SK-N-SH (cell line): Measurements from ENCODE around the gene MRPS33.

Source experiments
- POLR2AphosphoS5 ChIP-seq: IDR thresholded peaks from 2 replicates; pipeline ENCODE4 v1.6.1; 2012; ENCODE audit warnings: low read depth, low read length
- TF ChIP-seq, protein P1 (sequence below): fragments of 200-600 bp; sonication (generic); IDR thresholded peaks from 2 replicates; pipeline ENCODE4 v1.6.1; 2017; ENCODE audit warnings: antibody characterized with exemption, mild to moderate bottlenecking, moderate library complexity

DNA sequence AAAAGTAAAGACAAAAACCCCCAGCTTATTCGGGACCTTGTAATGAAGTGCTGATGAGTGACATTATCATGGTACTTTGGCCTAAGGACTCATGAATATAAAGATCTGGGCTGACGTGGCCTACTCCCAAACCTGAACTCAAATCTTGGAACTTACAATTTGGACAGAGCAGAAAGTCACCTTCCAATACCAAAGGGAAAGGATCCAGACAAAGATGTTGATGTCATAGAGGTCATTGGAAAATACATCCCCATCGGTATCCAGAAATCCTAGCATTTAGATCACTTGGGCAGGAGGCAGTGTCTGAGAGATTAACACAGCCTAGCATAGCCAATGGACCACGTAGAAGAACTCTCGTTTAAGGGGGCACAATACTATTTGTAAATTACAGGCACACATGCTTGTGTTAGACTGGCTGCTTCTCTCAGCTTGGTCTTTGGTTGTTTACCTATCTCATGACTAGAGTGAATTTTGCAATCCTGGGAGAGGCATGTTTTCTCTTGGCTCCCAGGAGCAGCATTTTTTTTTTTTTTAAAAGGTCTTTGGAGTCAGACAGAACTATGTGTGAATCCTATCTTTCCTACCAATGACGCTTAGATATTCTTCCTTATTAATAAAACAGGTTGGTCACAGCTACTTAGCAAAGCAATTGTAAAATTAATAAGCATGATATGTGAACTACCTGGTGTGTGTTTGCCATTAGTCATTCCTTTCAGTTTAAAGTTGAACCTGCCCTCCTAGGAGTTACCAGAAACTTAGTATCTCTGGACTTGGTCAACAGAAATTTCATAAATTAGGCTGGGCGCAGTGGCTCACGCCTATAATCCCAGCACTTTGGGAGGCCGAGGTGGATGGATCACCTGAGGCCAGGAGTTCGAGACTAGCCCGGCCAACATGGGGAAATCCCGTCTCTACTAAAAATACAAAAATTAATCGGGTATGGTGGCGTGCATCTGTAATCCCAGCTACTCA, 27.8 kb upstream of the MRPS33 start:
- TF ChIP-seq, protein P1, sequence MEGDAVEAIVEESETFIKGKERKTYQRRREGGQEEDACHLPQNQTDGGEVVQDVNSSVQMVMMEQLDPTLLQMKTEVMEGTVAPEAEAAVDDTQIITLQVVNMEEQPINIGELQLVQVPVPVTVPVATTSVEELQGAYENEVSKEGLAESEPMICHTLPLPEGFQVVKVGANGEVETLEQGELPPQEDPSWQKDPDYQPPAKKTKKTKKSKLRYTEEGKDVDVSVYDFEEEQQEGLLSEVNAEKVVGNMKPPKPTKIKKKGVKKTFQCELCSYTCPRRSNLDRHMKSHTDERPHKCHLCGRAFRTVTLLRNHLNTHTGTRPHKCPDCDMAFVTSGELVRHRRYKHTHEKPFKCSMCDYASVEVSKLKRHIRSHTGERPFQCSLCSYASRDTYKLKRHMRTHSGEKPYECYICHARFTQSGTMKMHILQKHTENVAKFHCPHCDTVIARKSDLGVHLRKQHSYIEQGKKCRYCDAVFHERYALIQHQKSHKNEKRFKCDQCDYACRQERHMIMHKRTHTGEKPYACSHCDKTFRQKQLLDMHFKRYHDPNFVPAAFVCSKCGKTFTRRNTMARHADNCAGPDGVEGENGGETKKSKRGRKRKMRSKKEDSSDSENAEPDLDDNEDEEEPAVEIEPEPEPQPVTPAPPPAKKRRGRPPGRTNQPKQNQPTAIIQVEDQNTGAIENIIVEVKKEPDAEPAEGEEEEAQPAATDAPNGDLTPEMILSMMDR, result no peak
- TF ChIP-seq POLR2AphosphoS5, result no peak
